T1000 (cell line): ENCODE results near the gene TMEM26.

ENCODE experiments used
- DNase-seq: peaks from one replicate; lab custom pipeline; 2025; ENCODE audit warnings: mixed read lengths; lab: John Stamatoyannopoulos, UW

TMEM26 gene

GRCh38 chr10:61458031-61458430 lies 4.8 kb upstream of the TMEM26 start:
- DNase-seq: no peak

GRCh38 chr10:61456095-61456789 lies 3.1 kb upstream of the TMEM26 start:
- no peak for DNase-seq

- no peak for DNase-seq
Measured at GRCh38 chr10:61455656-61456055, 2.5 kb upstream of the TMEM26 start.

- DNase-seq: no peak
Measured at GRCh38 chr10:61454541-61454940, 1.4 kb upstream of the TMEM26 start.

GRCh38 chr10:61452151-61452651 lies 980 bp downstream of the TMEM26 start:
- DNase-seq: no peak

DNA sequence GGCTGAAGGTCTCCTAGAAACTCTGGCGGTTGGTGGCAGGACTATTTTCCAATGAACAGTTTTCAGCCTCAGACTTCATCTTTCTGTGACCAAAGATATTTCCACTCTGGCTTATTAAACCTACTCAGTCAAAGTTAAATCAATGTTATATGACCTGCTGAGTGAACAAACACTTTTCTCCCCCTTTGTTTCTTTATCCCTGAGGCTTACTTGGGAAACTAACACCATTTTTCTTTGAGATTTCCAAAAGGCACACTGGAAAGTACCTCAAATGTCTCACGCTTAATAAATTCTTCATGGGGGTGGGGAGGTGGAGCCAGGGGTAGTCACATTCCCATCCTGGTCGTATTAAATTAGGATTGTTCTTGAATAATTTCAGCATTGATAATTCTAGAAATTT lies 1.8 kb downstream of the TMEM26 start:
- DNase-seq: no peak

DNA sequence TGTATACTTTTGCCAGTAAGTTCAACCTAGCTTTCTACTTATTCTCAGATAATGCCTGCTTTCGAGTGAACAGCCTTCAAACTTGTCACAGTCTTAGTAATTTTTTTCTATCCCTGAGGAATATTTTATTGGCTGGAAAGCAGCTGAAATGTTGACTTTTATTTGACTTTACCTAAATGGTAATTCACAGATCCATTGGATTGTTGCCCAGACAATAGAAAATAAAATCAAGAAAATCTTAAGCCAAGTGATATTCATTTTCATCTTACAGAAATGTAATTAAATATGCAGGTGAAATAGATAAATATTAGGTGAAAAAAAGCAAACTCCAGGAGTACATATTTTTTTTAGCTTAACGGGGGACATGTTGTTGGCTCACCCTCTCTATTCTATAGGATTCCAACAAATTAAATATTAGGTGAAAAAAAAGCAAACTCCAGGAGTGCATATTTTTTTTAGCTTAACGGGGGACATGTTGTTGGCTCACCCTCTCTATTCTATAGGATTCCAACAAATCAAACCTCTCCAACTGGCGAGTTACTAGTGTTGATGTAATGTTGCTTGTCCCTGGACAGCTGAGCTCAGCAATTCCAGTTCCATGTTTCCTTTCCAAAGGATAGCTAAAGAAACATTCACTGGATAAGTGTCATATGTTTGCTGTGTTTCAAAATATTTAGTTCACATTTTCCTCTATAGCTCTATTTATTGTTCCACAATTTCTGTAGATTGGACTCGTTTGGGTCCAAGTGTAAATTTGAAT lies 4.2 kb downstream of the TMEM26 start:
- DNase-seq: no peak

DNA sequence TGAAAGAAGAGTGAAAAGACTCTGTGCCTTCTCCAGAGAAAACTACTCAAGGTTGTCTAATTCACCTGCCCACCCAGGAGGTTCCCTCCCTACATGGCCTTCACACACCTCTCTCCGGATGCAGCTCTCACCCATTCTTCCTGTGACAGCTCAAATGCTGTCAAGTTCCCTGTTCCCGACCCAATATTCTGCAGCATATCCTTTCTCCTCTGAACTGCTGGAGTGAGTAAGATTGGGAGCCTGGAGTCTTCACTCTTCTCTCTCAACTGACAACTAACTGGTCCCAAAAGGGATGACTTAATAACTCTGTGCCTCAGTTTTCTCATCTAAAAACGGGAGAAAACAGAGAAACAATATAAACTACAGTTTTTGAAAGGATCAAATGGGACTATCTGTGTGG lies 5.1 kb downstream of the TMEM26 start:
- DNase-seq: no peak

DNA sequence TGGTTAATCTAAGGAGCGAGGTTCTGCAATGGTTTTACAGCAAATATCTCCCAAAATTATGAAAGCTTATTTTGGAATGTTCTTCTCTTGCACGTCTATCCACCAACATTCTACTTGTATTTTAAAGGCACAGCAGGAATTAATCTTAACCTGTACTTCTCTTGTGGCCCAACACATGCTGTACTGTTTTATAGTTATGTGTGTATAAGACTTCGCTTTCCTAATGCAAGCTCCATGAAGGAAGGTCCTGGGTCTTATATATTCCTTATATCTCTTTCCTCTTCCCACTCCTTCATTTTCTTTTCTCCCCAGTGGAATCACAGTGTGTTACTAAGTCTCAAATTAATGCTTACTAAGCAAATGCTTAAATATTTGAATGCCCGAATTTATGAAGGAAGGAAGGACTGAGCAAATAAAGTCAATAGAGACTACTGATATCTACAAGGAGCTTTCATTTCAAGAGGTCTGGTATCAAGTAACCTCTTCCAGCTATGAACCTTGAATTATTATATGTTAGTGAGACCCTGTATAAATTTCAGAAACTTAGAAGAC lies 14.0 kb downstream of the TMEM26 start:
- no peak for DNase-seq

- DNase-seq: no peak
Measured at GRCh38 chr10:61438141-61438988, 14.8 kb downstream of the TMEM26 start.

GRCh38 chr10:61423178-61423577 lies 30.0 kb downstream of the TMEM26 start:
- DNase-seq: no peak

DNA sequence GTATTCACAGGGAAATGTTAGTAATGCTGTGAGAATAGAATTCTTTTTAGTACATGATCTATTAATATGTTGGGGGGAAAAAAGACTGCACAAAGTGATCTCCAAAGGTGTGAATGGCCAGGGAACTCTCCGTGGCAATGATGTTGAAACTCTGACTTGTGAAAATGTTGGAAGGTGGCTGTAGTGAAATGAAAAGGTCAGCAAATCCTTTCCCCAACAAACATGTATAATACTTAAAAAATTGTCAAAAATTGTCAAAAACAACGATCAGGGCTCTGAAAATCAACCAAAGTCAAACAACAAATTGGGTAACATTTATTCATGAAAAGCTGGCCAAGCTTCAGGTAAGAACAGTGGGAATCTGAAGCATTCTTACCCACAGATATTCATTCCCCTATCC lies 35.5 kb downstream of the TMEM26 start:
- no peak for DNase-seq

DNA sequence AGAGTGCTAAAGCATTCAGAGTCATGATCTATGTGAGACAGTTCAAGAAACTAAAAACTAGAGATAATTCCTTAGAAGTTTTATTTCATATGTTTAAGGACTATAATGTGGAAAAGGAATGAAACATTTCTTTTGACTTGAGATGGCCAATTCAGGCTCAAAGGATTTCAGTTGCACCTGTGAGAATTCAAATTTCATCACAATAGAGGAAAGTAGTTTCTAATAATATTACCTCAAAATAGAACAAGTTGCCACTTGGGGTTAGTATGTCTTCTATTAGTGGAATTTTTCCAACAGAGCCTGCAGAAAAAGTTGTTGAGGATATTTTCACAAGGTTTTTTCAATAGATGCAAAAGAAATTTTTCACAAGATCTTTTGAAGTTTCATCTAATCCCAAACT lies 37.4 kb downstream of the TMEM26 start:
- DNase-seq: no peak

DNA sequence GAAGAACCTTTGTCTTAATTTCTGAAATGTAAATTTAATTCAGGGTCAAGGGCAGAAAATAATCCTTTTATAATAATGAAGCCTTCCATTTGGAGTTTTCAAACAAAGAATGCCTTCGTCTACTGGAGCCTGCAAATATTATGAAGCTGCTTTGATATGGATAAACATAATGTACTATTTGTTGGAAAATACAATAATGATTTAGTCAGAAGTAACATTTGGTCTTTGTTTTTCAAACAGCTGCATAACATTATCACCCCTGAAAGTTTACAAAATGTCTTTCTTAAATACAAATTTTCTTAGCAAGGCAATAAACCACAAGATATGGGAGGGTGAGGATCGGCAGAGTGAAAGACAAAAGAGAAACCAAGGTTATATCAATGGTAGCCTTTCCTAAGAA lies 41.5 kb downstream of the TMEM26 start:
- no peak for DNase-seq

DNA sequence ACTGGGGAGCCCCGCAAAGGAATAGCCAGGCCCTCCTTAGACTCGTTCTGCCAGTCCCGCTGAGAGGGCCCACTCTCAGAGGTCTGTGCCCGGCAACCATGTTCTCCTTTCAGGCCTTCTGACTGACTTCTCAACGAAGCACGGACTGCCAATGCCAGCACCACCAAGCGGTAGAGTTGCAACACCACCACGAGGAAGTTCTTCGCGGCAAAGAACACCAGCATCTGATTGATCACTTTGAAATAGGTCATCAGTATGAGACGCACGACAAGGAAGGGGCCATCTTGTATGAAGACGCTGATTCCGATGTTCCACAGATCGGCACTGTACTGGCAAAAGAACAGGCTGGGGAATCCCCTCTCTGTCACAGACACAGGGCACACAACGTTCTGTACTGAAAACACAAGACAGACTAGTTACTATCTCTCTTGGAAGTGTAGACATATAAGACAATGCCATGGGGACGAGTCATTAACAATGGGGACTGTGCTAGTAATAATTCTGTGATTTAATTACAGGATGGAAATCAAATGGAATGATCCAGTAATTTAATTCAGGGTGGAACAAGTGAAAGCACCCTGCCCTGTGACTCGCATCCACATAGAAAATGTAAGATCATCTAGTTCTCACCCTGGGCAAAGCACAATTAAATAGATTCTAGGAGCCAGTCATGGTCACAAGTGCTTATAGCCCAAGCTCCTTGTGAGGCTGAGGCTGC lies 42.7 kb downstream of the TMEM26 start:
- DNase-seq: no peak

DNA sequence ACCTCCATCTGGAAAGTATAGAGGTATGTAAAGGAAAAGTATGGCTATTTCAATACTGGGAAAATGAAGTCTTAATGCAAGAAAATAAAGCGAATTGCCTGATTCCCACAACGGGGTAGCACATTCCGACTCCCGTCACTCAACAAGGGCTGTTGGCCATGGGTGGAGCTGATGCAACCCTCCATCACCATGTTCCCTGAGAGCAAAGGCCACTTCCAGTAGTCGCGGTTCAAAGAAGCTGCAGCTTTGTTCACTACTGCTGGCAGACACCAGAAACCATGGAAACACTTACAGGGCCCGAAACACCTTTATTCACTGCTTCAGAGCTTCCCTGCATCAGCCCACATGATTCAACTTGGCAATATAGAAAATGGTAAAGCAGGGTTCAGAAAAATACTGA lies 44.0 kb downstream of the TMEM26 start:
- no peak for DNase-seq

DNA sequence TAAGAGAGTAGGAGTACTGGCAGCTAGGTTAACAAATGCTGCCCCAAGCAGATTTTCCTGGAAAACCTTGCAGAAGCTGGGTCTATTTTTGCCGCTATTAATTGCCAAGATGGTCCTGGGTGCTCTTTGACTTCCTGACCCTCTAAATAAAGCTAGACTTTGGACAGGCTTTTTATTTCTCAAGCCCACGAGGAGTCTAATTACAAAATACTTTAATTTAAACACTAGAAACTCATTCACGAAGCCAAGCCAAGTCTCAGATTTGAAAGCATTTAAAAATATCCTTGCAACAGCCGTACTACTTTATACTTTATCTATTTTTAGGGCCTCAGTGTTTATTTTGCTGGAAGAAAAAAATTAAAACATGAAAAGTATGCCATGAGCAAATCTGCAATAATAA lies 45.1 kb downstream of the TMEM26 start:
- no peak for DNase-seq

- DNase-seq: no peak
Measured at GRCh38 chr10:61406736-61407135, 46.4 kb downstream of the TMEM26 start.

DNA sequence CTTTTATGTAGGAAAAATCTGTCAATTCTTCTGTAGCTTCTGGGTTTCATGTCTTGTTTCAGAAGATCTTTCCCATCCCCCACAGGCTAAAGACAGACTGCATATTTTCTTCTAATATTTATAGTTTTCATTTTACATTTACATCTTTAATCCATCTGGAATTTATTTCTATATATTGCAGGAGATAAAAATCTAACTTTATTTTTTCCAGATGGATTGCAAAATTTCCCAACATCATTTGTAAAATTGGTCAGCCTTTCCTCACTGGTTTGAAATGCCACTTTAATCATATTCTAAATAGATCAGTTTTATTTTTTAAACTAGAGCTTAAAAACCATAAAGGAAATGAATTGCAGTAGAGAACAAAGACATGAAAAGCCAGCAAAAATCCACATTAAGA lies 46.9 kb downstream of the TMEM26 start:
- no peak for DNase-seq

DNA sequence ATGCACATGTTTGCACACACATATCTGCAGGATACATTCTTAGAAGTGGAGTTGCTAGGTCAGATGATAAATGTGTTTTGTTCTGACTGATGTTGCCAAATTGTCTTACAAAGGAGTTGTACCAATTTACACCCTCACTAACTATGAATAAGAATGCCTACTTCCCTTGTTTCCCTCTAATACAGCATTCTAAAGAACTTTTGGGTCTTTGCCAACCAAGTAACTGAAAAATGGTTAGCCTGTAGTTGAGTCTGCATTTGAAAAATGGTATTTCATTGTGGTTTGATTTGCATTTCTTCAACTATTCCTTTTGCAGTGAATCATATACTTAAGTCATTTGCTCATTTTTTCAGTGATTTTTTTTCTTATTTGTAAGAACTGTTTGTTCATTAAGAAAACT lies 48.4 kb downstream of the TMEM26 start:
- no peak for DNase-seq

- DNase-seq: no peak
Measured at GRCh38 chr10:61400524-61400923, 52.7 kb downstream of the TMEM26 start.

- no peak for DNase-seq
Measured at GRCh38 chr10:61399406-61399805, 53.8 kb downstream of the TMEM26 start.
